CD4-positive, alpha-beta T cell (primary cell): ENCODE data around the gene ANO10. TPM values are rescaled to one million over a fixed set of nuclear protein-coding genes. Genes with fewer than 3 reads are reported as not detected.
A peak's percentile ranks its signal among the peaks of the same experiment; 100 is the strongest.

ENCODE experiments used
- ATAC-seq: fragments of 200-7000 bp; cut with Tn5 transposase; one replicate; pipeline ENCODE4 v1.10.0; 2022; ENCODE audit warnings: mild to moderate bottlenecking; ENCODE audit not compliant: poor library complexity
- CTCF ChIA-PET: fragments of 350-600 bp; sonication (Branson Sonifier 250); formaldehyde crosslinking; loops from one replicate; lab custom pipeline; 2021; ENCODE audit warnings: antibody characterized with exemption, inconsistent platforms; lab: Charles Lee
- POLR2A ChIA-PET: fragments of 350-600 bp; sonication (Branson Sonifier 250); formaldehyde crosslinking; loops from one replicate; lab custom pipeline; 2021; ENCODE audit warnings: antibody characterized with exemption, inconsistent platforms; lab: Charles Lee
- DNase-seq, 14 experiments: peaks; one replicate each; pipeline ENCODE4 v3.0.0-alpha.2; 2013 to 2020; ENCODE audit warnings: mixed read lengths in 2 of 14
- H3K27ac ChIP-seq, 2 donors: one replicate each; pipeline versions ENCODE4 v1.5.1 to v1.7.0; 2013; ENCODE audit warnings: low read length in 2 of 2, low read depth in 1 of 2, mild to moderate bottlenecking in 1 of 2
- H3K27me3 ChIP-seq, 2 experiments: 1 replicate in 1 of 2; 2 replicates in 1 of 2; pipeline versions ENCODE4 v1.6.1 to v1.7.0; 2013; ENCODE audit warnings: low read length in 2 of 2, control low read depth in 1 of 2, mild to moderate bottlenecking in 1 of 2, moderate library complexity in 1 of 2; ENCODE audit not compliant: insufficient read depth in 2 of 2, control insufficient read depth in 1 of 2
- H3K36me3 ChIP-seq: one replicate; pipeline ENCODE4 v1.6.1; 2013; ENCODE audit warnings: low read length, control low read depth; ENCODE audit not compliant: insufficient read depth
- H3K4me1 ChIP-seq: one replicate; pipeline ENCODE4 v1.6.1; 2013; ENCODE audit warnings: low read length, control low read depth; ENCODE audit not compliant: insufficient read depth
- H3K4me3 ChIP-seq: one replicate; pipeline ENCODE4 v1.5.1; 2013; ENCODE audit warnings: mild to moderate bottlenecking, low read length, moderate library complexity
- H3K9me3 ChIP-seq, 2 experiments: 1 replicate in 1 of 2; 2 replicates in 1 of 2; pipeline versions ENCODE4 v1.6.1 to v1.7.0; 2013; ENCODE audit warnings: low read length in 2 of 2, mild to moderate bottlenecking in 2 of 2, control low read depth in 1 of 2, moderate library complexity in 1 of 2; ENCODE audit not compliant: control insufficient read depth in 1 of 2, insufficient read depth in 1 of 2
- H3K27ac Mint-ChIP-seq: one replicate; pipeline ENCODE4 v1.8.0; 2020; ENCODE audit warnings: mixed read lengths
- H3K27me3 Mint-ChIP-seq: one replicate; pipeline ENCODE4 v1.8.0; 2021; ENCODE audit warnings: mixed read lengths
- H3K36me3 Mint-ChIP-seq: one replicate; pipeline ENCODE4 v1.8.0; 2021; ENCODE audit warnings: low read depth, mixed read lengths
- H3K4me1 Mint-ChIP-seq: one replicate; pipeline ENCODE4 v1.8.0; 2021; ENCODE audit warnings: low read depth, mixed read lengths
- H3K4me3 Mint-ChIP-seq: one replicate; pipeline ENCODE4 v1.8.0; 2020; ENCODE audit warnings: mild to moderate bottlenecking, mixed read lengths
- H3K9me3 Mint-ChIP-seq: one replicate; pipeline ENCODE4 v1.8.0; 2020; ENCODE audit warnings: mixed read lengths
- CTCF ChIP-seq: fragments of 200-600 bp; IDR thresholded peaks from one replicate; pipeline ENCODE4 v1.8.0; 2022; ENCODE audit warnings: antibody characterized with exemption, mild to moderate bottlenecking
- intact Hi-C, 2 experiments: fragments of 100-400 bp; cut with DNase I in 1 of 2; cut with micrococcal nuclease in 1 of 2; formaldehyde crosslinking; loops; one replicate each; pipeline versions ENCODE4 v1.15.1 to v1.9.0; 2023 to 2025; cut with DNase I, micrococcal nuclease
- total RNA-seq, 174 experiments: library from RNA in 2 of 174; stranded (reverse) in 2 of 174; gene quantifications; one replicate each; pipeline ENCODE4 v1.2.3 and lab custom pipeline; 2021 to 2026

Gene ANO10
- total RNA-seq, 2 experiments from 2014 or later, result 6.9 to 8.0 TPM

- TF ChIP-seq CTCF, result no peak
- no peaks in the 10 kb centered on the region for H3K9me3 Mint-ChIP-seq
- no peak overlapping the region for H3K4me3 Mint-ChIP-seq
- Histone ChIP-seq H3K4me3 (no peak overlapping the region), H3K36me3 (no peaks in the 10 kb centered on the region), H3K9me3 (no peaks in the 10 kb centered on the region), H3K27me3 (no peaks in the 10 kb centered on the region), H3K4me1 (peaks cover 18% of the 10 kb centered on the region), H3K27ac (no peak overlapping the region)
- no peak for ATAC-seq
- H3K27me3 Mint-ChIP-seq, result no peaks in the 10 kb centered on the region
- intact Hi-C loops, result no loop called here
- H3K4me1 Mint-ChIP-seq, result peaks cover 23% of the 10 kb centered on the region
- ChIA-PET POLR2A (interaction anchor here (0.6 kb wide), 1 partner anchor 82 kb away, joined by 3 read pairs; no protein-coding TSS in a partner anchor), CTCF (no interaction called here)
- H3K27ac Mint-ChIP-seq, result peak overlapping the region; percentile 13
- no peak for DNase-seq
- H3K36me3 Mint-ChIP-seq, result no peaks in the 10 kb centered on the region
These were observed 208.0 kb downstream of the ANO10 start for GRCh38 chr3:43413676-43414368.

GRCh38 chr3:43411429-43411828 lies 210.4 kb downstream of the ANO10 start:
- Mint-ChIP-seq H3K4me1 (peaks cover 23% of the 10 kb centered on the region), H3K27me3 (no peaks in the 10 kb centered on the region), H3K9me3 (no peaks in the 10 kb centered on the region), H3K27ac (no peak overlapping the region), H3K36me3 (no peaks in the 10 kb centered on the region), H3K4me3 (no peak overlapping the region)
- ChIA-PET POLR2A (interaction anchor here (1.1 to 1.5 kb wide), 2 partner anchors 22 to 27 kb away, joined by 3 to 4 read pairs; no protein-coding TSS in a partner anchor), CTCF (no interaction called here)
- no peak for TF ChIP-seq CTCF
- ATAC-seq (no peak), DNase-seq (no peak)
- Histone ChIP-seq H3K27me3 (no peaks in the 10 kb centered on the region), H3K9me3 (no peaks in the 10 kb centered on the region), H3K27ac (no peak overlapping the region), H3K4me1 (peaks cover 18% of the 10 kb centered on the region), H3K4me3 (no peak overlapping the region), H3K36me3 (no peaks in the 10 kb centered on the region)
- intact Hi-C loops, result no loop called here

GRCh38 chr3:43410592-43410991 lies 211.2 kb downstream of the ANO10 start:
- Mint-ChIP-seq H3K27ac (no peak overlapping the region), H3K27me3 (no peaks in the 10 kb centered on the region), H3K4me1 (peaks cover 27% of the 10 kb centered on the region), H3K9me3 (no peaks in the 10 kb centered on the region), H3K4me3 (no peak overlapping the region), H3K36me3 (no peaks in the 10 kb centered on the region)
- intact Hi-C loops, result no loop called here
- ChIA-PET CTCF (no interaction called here), POLR2A (no interaction called here)
- no peak for TF ChIP-seq CTCF
- Histone ChIP-seq H3K4me3 (no peak overlapping the region), H3K36me3 (no peaks in the 10 kb centered on the region), H3K9me3 (no peaks in the 10 kb centered on the region), H3K27me3 (no peaks in the 10 kb centered on the region), H3K27ac (no peak overlapping the region), H3K4me1 (peaks cover 18% of the 10 kb centered on the region)
- DNase-seq (no peak), ATAC-seq (no peak)
